ENCODE data around the gene PRPF6. TPM values are rescaled to one million over a fixed set of nuclear protein-coding genes. Genes with fewer than 3 reads are reported as not detected.

The PRPF6 gene
- total RNA-seq, 4 donors from 2014 or later: 34.1 to 57.4 (median 45.8) TPM

GRCh38 chr20:64057628-64058498, 76.9 kb downstream of the PRPF6 start:
- H3K4me1 ChIP-seq: peaks cover 35 to 63% (median 48%) of the 10 kb centered on the region in 3 donors
- WGBS, 2 donors: 23 to 52% methylated on average over 15 to 18 of the region's 33 CpGs
- H3K27ac ChIP-seq: peak overlapping the region; percentile 28 to 83 (median 60)
- no peaks in the 10 kb centered on the region for H3K9me3 ChIP-seq
- H3K4me3 ChIP-seq: peak overlapping the region in 2 of 4 donors; percentile 26 to 49
- peaks cover 0 to 44% (median 2%) of the 10 kb centered on the region in 4 donors for H3K27me3 ChIP-seq
- no peaks in the 10 kb centered on the region for H3K36me3 ChIP-seq
- TF ChIP-seq CTCF (IDR thresholded peaks at IDR 0.05): peak; percentile 74 to 89 (median 81)
- no peak for TF ChIP-seq POLR2A (IDR thresholded peaks at IDR 0.05)
- intact Hi-C loops (cut with DNase I): no loop called here
- DNase-seq: no peak

DNA sequence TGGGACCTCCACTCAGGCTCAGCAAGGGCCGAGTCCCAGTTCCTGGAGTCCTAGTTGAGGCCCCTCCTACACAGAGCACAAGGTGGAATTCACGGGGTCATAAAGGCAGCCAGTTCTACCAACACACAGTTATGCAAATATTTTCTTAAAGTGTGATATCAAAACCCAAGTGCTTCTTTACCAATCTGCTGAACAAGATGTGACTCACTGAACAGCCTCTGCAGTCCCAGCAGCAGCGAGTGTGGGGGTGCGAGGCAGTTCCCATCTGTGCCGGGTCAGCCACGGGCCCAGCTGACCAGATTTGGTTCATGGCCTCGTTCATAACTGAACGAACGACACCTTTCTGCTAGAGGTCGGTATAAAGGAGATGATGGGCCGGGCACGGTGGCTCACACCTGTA, 77.6 kb downstream of the PRPF6 start:
- Histone ChIP-seq H3K27me3 (peaks cover 0 to 37% (median 2%) of the 10 kb centered on the region in 4 donors), H3K36me3 (no peaks in the 10 kb centered on the region), H3K9me3 (no peaks in the 10 kb centered on the region), H3K27ac (no peak overlapping the region), H3K4me3 (no peak overlapping the region), H3K4me1 (peaks cover 32 to 62% (median 41%) of the 10 kb centered on the region in 3 donors)
- intact Hi-C loops (cut with DNase I): no loop called here
- no peak for DNase-seq
- no peak for TF ChIP-seq CTCF (IDR thresholded peaks at IDR 0.05)
- TF ChIP-seq POLR2A (IDR thresholded peaks at IDR 0.05): no peak
- 35 to 77% methylated on average over 2 to 12 of the region's 12 CpGs for WGBS, 2 donors

- Histone ChIP-seq H3K4me1 (peaks cover 30 to 60% (median 32%) of the 10 kb centered on the region in 3 donors), H3K9me3 (no peaks in the 10 kb centered on the region), H3K4me3 (peak overlapping the region; percentile 68 to 93 (median 82)), H3K27ac (peak overlapping the region; percentile 80 to 92 (median 86)), H3K27me3 (peaks cover 0 to 3% (median 0%) of the 10 kb centered on the region in 4 donors), H3K36me3 (no peaks in the 10 kb centered on the region)
- DNase-seq: no peak
- 70% methylated on average over 2 of the region's 5 CpGs; no CpG with 5 or more reads in 1 of the 2 donors for WGBS, 2 donors
- intact Hi-C loops (cut with DNase I): no loop called here
- TF ChIP-seq POLR2A (IDR thresholded peaks at IDR 0.05) (no peak), CTCF (IDR thresholded peaks at IDR 0.05) (no peak)
Observed at GRCh38 chr20:64062276-64062595, 81.3 kb downstream of the PRPF6 start.

DNA sequence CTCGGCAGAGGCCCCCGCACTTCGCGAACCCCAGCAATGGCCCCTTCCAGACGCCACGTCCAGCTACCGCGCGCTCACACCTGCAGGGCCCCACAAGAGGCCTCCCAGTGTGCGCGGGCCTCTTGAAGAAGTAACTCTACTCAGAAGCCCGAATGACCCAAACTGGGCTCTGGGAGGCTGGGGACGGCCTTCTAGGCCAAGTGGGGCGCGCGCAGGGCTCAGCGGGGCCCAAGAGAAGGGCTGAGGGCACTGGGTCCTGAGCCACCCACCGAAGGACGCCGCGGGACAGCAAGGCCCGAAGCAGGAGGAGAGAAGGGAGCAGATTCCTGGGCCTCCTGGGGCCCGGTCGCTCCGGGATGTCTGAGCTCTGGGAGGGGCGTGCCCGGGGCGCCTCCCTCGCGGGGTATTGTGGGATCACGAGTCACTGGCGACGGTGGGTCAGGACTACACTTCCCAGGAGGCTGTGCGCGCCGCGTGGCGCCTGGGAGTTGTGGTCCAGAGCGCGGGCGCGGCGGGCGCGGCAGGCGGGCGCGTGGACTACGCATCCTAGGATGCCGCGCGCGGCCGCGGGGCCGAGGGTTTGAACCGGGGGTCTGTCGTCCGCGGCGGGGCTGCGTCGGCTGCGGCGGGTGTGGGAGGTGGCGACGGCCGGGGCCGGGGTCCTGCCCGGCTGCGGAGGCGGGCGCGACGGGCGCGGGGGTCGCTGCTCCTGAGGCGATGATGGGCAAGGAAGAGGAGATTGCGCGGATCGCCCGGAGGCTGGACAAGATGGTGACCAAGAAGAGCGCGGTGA, 81.9 kb downstream of the PRPF6 start, which contains the start of gene TCEA2:
TCEA2 (plus strand) TSS at position 603 of the 793 bp plus-strand sequence; CDS start at position 718, 115 bp downstream.
- Histone ChIP-seq H3K4me3 (peak within 1 kb of the TSS; percentile 68 to 93 (median 82)), H3K27me3 (no peaks in the 10 kb centered on the region), H3K9me3 (no peaks in the 10 kb centered on the region), H3K4me1 (peaks cover 26 to 55% (median 31%) of the 10 kb centered on the region in 3 donors), H3K27ac (peak within 1 kb of the TSS; percentile 80 to 92 (median 86)), H3K36me3 (no peaks in the 10 kb centered on the region)
- TF ChIP-seq CTCF (IDR thresholded peaks at IDR 0.05) (peak in 1 of 6 experiments; percentile 30), POLR2A (IDR thresholded peaks at IDR 0.05) (peak in 3 of 4 donors; percentile 5 to 85 (median 79))
- intact Hi-C loops (cut with DNase I): no loop called here
- 1% methylated on average over 16 of the region's 85 CpGs; no CpG with 5 or more reads in 1 of the 2 donors for WGBS, 2 donors
- DNase-seq: peak; percentile 70

All from esophagus squamous epithelium (tissue), 5 donors.